LHCN-M2 (cell line): ENCODE data around the gene CEP135. TPM values are rescaled to one million over a fixed set of nuclear protein-coding genes. Genes with fewer than 3 reads are reported as not detected.

Experiments used
- DNase-seq: peaks from one replicate; pipeline ENCODE4 v3.0.0-alpha.2; 2012; ENCODE audit warnings: low read depth
- total RNA-seq: library from RNA; depleted of rRNA; stranded (reverse); fragments of >200 nt; gene quantifications from 2 replicates; pipeline ENCODE4 v1.2.3, GENCODE V29; 2014; rRNA removed

CEP135 gene
- total RNA-seq, 1 experiment from 2014 or later = 10.8 TPM

DNA sequence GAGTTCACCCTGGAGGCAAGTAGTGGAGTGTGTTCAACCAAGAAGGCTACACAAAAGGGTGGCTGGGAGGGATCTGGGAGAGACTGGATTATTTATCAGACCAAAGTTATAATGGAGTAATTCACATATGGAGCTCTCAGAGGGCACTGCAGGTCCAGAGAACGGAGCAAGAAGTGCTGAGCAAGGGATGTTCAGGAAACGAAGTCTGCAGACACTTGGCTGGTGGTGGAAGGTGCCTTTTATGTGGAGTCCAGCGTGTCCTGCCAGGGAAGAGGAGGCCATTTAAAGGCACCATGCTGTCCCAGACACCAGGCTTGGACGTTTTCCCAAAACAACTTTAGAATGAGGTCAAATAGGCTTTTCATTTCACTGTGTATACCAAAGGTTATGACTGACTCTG lies 130.1 kb downstream of the CEP135 start:
- DNase-seq = no peak

DNA sequence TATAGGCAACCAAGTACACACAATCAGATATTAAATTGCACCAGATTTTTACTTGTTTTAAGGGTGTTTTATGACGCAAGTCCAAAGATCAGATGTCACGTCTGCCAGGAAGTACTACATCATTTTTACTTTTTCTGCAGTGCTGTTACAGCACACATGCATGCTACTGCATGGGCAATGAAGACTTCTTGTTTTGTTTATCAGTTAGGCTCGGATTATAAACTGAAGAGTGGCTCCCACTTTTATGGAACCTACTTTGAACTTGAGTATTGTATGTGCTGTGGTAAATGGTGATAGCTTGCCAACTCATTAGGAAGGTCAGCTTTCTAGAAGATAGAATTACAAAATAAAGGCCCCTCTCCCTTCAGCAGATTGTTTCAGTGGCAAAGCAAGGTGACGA lies 131.6 kb downstream of the CEP135 start:
- no peak for DNase-seq

DNA sequence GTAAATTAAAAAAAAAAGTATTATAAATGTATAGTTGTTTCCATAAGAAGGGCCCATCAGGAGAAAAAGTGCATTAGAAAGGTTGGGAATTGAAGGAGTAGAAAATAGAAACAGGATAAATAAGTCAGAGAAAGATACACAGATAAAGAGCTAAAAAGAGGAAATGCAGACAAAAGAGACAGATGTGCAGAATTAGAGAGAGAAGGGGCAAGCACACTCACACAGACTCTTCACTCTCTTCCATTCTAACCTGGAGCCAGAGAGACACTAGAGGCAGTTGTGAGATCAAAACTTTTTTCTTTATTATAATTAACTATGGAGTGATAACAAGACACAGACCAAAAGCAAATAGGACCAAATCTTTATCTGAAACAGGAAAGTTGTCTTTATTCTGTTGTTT lies 134.1 kb downstream of the CEP135 start:
- no peak for DNase-seq

Other genes with a start within 250 kb of the CEP135 start
- not detected in 2 replicates for gene EXOC1L, start 129.2 kb upstream of the CEP135 start, total RNA-seq
- gene EXOC1, start 95.3 kb upstream of the CEP135 start, total RNA-seq = 44.4 and 51.2 TPM in 2 replicates